ENCODE data around the gene EIF2B5. TPM values are rescaled to one million over a fixed set of nuclear protein-coding genes. Genes with fewer than 3 reads are reported as not detected.

The EIF2B5 gene
- total and polyA plus RNA-seq, 9 of the 15 experiments (the other 6 are each of a cell fraction or from before 2014, with no cell fraction given) = 19.1 to 92.4 (median 74.0) TPM

DNA sequence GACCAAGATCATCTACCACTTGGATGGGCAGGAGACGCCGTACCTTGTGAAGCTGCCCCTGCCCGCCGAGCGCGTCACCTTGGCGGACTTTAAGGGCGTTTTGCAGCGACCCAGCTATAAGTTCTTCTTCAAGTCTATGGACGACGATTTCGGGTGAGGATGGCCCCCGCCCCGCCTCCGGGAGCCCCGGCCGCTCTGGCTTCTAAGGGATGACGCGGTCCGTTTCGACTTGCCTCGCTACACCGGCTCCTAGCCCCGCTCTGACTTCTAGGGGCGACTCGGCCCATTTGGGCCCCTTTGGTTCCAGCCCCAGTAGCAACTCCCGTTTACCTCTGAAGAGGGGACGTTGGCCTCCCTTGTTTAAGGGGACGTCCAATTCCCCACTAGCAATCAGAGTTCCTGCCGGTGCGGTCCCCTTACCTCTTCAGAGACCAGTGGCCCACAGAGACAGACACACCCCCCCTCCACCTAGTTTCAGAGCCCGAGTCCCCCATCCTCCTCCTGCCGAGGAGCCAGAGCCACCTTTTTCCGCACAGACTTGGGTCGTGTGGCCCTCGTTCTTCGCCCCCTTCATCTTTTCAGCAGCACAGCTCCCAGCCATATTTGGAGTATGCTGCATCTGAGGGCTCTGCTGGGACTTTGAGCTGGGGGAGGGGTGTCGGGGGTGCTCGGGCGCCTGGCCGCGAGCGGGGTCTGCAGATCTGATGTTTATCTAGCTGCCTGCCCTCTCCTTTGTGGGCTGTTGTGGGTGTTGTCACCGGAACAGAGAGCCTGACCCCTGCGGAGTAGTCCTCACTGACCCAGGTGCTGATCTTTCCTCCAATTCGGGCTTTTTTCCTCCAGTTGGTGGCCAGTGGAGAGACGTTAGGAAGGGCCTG lies 20.7 kb downstream of the EIF2B5 start (continued):
- TF ChIP-seq, protein P1, sequence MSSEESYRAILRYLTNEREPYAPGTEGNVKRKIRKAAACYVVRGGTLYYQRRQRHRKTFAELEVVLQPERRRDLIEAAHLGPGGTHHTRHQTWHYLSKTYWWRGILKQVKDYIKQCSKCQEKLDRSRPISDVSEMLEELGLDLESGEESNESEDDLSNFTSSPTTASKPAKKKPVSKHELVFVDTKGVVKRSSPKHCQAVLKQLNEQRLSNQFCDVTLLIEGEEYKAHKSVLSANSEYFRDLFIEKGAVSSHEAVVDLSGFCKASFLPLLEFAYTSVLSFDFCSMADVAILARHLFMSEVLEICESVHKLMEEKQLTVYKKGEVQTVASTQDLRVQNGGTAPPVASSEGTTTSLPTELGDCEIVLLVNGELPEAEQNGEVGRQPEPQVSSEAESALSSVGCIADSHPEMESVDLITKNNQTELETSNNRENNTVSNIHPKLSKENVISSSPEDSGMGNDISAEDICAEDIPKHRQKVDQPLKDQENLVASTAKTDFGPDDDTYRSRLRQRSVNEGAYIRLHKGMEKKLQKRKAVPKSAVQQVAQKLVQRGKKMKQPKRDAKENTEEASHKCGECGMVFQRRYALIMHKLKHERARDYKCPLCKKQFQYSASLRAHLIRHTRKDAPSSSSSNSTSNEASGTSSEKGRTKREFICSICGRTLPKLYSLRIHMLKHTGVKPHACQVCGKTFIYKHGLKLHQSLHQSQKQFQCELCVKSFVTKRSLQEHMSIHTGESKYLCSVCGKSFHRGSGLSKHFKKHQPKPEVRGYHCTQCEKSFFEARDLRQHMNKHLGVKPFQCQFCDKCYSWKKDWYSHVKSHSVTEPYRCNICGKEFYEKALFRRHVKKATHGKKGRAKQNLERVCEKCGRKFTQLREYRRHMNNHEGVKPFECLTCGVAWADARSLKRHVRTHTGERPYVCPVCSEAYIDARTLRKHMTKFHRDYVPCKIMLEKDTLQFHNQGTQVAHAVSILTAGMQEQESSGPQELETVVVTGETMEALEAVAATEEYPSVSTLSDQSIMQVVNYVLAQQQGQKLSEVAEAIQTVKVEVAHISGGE (CRISPR knock-in tag; IDR thresholded peaks at IDR 0.05) = no peak
- TF ChIP-seq, protein P2, sequence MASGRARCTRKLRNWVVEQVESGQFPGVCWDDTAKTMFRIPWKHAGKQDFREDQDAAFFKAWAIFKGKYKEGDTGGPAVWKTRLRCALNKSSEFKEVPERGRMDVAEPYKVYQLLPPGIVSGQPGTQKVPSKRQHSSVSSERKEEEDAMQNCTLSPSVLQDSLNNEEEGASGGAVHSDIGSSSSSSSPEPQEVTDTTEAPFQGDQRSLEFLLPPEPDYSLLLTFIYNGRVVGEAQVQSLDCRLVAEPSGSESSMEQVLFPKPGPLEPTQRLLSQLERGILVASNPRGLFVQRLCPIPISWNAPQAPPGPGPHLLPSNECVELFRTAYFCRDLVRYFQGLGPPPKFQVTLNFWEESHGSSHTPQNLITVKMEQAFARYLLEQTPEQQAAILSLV (tag; IDR thresholded peaks at IDR 0.05) = no peak
- TF ChIP-seq POLR2B (IDR thresholded peaks at IDR 0.05; ENCODE audit: low read depth, partially characterized antibody) = no peak
- TF ChIP-seq MED1 (CRISPR knock-in tag; IDR thresholded peaks at IDR 0.05; ENCODE audit: borderline replicate concordance) = no peak
- TF ChIP-seq, protein P3, sequence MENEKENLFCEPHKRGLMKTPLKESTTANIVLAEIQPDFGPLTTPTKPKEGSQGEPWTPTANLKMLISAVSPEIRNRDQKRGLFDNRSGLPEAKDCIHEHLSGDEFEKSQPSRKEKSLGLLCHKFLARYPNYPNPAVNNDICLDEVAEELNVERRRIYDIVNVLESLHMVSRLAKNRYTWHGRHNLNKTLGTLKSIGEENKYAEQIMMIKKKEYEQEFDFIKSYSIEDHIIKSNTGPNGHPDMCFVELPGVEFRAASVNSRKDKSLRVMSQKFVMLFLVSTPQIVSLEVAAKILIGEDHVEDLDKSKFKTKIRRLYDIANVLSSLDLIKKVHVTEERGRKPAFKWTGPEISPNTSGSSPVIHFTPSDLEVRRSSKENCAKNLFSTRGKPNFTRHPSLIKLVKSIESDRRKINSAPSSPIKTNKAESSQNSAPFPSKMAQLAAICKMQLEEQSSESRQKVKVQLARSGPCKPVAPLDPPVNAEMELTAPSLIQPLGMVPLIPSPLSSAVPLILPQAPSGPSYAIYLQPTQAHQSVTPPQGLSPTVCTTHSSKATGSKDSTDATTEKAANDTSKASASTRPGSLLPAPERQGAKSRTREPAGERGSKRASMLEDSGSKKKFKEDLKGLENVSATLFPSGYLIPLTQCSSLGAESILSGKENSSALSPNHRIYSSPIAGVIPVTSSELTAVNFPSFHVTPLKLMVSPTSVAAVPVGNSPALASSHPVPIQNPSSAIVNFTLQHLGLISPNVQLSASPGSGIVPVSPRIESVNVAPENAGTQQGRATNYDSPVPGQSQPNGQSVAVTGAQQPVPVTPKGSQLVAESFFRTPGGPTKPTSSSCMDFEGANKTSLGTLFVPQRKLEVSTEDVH (IDR thresholded peaks at IDR 0.05; ENCODE audit: low read depth, partially characterized antibody) = no peak
- no peak for TF ChIP-seq RBM39 (optimal IDR thresholded peaks at IDR 0.05; ENCODE audit: low read depth, low read length)
- 0 out of 2 replicates have a peak, but pooled peaks have one; percentile 24 for TF ChIP-seq ZBTB7A (IDR thresholded peaks at IDR 0.05; ENCODE audit: borderline replicate concordance, control insufficient read depth, low read depth, low read length)
- no peak for TF ChIP-seq ZBTB17 (CRISPR knock-in tag; IDR thresholded peaks at IDR 0.05)
- TF ChIP-seq BDP1 (IDR thresholded peaks at IDR 0.05; ENCODE audit: insufficient read depth, insufficient read length) = no peak
- no peak for TF ChIP-seq GABPB2 (CRISPR knock-in tag; conservative IDR thresholded peaks at IDR 0.05)
- TF ChIP-seq RFX5 (IDR thresholded peaks at IDR 0.05; ENCODE audit: low read depth, low read length) = no peak
- no peak for TF ChIP-seq ZNF311 (CRISPR knock-in tag; IDR thresholded peaks at IDR 0.05)
- TF ChIP-seq ZNF140 (CRISPR knock-in tag; IDR thresholded peaks at IDR 0.05) = no peak
- TF ChIP-seq, protein P4, sequence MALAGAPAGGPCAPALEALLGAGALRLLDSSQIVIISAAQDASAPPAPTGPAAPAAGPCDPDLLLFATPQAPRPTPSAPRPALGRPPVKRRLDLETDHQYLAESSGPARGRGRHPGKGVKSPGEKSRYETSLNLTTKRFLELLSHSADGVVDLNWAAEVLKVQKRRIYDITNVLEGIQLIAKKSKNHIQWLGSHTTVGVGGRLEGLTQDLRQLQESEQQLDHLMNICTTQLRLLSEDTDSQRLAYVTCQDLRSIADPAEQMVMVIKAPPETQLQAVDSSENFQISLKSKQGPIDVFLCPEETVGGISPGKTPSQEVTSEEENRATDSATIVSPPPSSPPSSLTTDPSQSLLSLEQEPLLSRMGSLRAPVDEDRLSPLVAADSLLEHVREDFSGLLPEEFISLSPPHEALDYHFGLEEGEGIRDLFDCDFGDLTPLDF (CRISPR knock-in tag; IDR thresholded peaks at IDR 0.05) = peak; percentile 52; the same call in 1 of the 2 replicates
- 0 out of 4 replicates have a peak, but pooled peaks of 1 of the 2 experiments have one; percentile 28 for TF ChIP-seq HDAC1 (IDR thresholded peaks at IDR 0.05)
- TF ChIP-seq C11orf30 (IDR thresholded peaks at IDR 0.05; ENCODE audit: low read depth) = no peak
- TF ChIP-seq DACH1 (IDR thresholded peaks at IDR 0.05; ENCODE audit: partially characterized antibody) = no peak
- TF ChIP-seq MCM5 (IDR thresholded peaks at IDR 0.05; ENCODE audit: low read depth) = no peak
- TF ChIP-seq RBFOX2 (IDR thresholded peaks at IDR 0.05; ENCODE audit: low read depth, low read length) = peak; percentile 57
